ENCODE data around the gene VSX2.

- TF ChIP-seq CTCF (conservative IDR thresholded peaks at IDR 0.05; ENCODE audit: low read depth, low read length), result no peak
- no peak for TF ChIP-seq EZH2 (IDR thresholded peaks at IDR 0.05; ENCODE audit: low read length, unreplicated experiment)
Measured at GRCh38 chr14:74271365-74271764, 32.1 kb downstream of the VSX2 start.

Measured in PC-3 (cell line).